Measurements from ENCODE around the gene NGDN.
"Not testable (repeated sequence)": the region's sequence is repeated elsewhere in the genome, so short reads cannot be mapped to it uniquely, and the experiment has no call there.

NGDN gene

DNA sequence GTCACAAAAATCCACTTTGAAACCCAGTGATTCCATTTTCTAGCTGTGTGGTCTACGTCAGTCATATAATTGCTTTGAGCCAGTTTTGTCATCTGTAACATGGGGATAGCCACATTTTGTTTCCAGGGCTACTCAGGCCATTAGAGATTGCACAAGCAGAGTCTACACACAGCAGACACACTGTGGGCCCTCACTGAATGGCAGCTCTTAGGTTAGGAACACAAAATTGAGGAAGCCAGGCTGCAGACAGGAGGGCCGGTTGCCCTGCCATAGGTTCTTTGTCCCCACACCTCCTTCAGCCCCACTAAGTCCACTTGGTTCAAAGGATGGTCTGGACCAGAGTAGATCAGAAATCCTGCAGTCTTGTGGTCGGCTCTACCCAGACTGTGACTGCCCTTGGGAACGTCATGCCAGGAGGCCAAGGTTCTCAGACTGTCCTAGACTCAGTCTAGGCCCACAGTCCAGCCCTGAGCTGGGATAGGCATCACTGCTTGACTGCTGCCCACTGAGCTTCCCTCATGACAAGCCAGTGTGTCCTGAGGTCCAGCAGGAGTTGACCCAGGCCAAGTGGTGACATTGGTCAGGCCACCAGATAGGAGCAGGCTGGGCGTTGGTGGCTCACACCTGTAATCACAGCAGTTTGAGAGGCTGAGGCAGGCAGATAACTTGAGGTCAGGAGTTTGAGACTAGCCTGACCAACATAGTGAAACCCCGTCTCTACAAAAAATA, 30.2 kb upstream of the NGDN start:
- DNase-seq = no peak

DNA sequence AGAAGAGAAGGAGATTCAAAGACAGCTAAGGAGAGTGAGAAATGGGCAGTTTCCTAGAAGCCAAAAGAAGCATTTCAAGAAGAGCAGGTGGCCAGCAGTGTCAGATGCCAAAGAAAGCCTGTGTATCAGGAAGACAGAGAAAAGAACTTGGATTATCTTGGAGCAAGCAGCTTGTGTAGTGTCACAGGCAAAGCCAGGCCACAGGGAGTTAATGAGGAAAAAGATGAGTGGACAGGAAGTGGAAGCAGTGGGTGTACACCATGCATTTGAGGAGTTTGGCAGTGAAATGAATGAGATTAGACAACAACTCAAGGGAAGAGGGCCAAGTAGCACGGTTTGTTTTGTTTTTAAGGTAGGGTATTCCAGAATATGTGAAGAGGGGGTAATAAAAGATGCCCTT, 28.4 kb upstream of the NGDN start:
- no peak for DNase-seq

DNA sequence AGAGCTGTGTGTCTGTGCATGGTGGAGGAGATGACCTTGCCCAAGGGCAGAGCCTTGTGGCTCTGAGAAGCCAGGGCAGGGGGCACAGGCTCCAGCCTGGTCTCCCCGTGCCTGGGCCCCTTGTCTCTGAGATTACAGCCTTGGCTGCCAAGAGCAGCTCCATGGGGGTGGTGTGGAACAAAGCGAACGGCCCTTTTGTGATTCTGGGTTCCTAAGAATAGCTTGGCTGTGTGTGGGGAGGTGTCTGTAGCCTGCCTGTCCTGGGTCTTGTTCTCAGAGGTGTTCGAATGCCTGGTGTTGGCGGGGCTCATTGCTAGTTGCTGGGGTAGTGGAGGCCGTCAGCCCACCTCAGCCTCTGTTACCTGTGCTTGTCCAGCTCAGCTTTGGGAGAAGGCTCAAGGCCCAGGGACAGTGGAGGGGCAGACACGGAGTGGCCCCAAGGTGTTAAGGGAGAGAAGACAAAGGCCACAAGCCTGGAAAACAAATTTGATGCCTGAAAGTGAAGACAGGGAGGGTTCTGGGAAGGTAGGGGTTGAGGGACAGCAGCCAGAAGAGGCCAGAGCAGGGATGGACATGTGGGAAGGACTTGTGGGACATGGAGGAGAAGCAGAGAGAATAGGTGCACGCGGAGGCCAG, 26.7 kb upstream of the NGDN start:
- DNase-seq = no peak

DNA sequence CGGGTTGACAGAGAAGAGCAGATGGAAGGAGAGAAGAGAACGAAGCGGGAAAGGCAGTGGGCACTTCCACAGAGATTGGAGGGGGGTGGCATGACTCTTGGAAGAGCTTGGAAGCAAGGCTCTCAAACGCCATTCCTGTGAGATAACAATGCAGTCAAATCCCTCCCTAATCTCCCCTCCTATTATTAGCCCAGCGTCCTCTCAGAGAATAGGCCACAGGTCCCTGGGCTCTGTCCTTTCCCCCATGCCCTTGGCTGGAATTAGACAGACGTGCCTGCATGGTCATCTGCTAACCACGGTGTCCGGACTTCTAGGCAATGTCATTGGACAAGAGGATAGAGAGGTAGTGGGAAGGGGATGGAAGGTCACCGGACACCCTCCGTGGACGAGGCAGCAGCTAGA, 26.1 kb upstream of the NGDN start:
- no peak for DNase-seq

DNA sequence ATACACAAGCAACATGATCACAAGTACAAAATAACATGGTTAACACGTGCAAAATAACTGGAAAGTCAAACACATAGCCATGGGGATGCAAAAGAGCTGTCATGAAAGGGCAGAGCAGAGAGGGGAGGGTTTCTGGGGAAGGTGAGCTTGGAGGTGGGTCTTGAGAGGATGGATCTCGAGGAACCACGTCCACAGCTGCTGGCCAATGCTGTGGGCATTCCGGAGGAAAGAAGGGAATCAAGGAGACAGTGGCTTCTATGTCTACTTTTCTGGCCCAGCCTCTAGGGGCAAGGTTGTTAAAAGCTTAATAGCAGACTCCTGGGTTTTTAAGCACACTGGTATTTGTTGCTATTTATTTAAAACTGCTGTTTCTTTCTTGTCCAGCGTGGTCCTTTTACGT, 25.6 kb upstream of the NGDN start:
- no peak for DNase-seq

DNA sequence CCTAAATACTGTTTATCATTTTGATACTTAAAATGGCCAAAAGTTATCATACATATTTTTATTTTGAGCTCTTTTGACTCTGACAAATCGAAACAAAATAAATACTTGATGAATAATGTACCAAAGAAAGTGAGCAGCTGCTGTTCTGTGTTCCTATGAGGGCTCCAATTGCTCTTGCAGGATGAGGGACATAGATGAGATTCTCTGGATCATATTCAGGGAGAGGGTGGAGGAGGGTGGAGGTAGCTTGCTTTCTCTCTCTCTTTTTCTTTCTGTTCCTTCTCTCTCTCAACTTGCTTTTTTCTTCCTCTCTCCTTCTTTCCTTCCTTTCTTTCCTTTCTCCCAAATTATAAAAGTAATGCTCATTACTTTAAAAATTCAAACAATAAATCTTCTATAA, 25.2 kb upstream of the NGDN start:
- DNase-seq = no peak

DNA sequence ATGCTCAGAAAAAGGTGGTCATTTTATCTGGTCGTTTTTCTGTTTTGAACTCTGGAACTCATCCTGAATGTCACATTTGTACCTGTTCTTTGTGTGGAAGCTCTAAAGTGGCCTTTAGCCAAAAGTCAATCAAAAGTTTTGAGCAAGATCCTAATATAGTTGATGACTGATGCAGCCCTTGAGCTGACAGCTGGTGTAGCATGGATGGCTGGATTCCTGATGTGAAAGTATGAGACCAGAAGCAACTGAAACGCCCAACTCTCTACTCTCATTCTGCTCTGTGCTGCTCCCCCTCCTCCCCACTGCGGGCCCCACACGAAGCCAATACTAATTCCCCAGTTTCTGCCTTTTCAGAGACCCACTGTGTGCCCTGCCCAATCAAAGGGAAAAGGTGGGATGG, 23.7 kb upstream of the NGDN start:
- DNase-seq = no peak

DNA sequence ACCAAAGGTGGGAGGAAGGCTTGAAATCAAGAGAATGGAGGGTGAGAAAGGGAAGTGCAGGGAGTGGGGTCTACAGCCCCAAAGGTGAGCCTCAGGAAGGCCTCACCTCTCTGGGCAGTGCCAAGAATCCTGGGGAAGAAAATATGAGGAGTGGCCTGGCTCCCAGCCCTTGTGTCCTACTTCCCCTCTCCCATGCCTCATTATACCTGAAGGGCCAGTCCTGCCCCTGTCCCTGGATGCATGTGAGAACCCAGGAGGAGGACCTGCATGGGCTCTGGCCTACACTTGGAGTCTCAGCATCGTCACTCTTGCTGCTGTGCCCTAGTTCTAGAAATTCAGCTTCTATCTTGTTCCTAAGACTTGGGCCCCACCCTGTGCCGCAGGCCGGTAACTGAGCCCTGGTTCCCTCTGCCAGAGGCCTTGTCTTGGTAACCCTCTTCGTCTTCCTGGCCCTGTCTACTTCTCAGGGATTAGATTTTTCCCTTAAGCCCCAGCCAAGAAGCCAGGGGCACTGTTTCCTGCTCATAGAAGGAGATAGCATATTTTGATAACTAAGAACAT, 23.1 kb upstream of the NGDN start:
- no peak for DNase-seq

DNA sequence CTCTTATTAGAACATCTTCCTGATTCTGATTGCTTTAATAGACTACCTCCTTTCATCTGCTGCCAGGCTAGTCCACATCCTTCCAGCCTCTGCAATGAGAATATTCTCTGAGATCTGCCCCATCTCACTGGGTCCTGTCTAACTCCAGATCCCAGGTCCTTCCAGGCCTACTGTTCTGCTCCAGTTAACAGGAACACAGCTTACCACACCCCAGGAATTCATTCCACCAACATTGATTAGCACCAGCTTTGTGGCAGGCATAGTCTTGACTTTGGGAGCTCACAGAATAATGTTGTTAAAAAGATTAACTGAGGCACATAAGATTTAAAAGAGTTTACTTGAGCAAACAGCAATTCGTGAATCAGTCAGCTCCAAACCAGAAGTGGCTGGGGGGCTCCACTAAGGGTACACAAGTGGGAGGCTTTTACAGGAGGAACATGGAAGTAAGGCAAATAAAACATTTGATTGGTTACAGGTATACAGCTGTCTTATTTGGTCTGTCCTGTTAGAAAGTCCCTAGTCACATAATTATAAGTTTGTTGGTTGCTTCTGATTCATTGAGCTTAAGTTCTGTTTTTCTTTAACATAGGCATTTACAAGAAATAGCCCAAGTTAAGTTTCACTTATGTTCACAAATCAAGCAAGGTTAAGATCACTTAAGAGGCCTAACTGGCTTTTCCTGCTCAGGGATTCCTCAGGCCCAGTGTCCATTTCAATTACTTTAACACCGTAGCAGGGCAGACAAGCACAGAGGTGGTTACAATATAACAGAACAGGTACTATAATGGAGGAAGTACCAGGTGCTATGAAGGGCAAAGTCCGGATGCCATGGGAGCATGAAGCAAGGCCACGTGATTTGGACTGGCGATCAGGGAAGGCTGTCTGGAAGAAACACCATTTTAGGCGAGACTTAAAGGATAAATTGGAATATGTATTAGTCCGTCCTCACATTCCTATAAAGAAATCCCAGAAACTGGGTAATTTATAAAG, 21.8 kb upstream of the NGDN start:
- DNase-seq = no peak

DNA sequence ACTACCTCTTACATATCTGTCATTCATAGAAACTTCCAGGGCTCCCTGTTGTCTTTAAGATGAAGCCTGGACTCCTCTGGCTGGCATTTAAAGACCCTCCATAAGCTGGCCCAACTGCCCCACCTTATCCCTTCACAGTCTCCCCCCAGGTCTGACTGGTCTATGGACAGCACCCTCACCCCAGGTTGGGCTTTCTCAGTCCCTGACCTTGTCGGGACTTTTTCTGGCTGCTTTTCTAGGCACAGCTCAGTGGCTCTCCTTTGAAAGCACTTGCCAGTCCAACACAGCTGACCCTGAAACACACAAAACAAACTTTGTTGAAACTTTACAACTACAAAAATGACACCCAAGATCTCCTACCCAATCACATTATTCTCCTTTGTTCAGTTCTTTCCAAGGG, 20.2 kb upstream of the NGDN start:
- DNase-seq = no peak

DNA sequence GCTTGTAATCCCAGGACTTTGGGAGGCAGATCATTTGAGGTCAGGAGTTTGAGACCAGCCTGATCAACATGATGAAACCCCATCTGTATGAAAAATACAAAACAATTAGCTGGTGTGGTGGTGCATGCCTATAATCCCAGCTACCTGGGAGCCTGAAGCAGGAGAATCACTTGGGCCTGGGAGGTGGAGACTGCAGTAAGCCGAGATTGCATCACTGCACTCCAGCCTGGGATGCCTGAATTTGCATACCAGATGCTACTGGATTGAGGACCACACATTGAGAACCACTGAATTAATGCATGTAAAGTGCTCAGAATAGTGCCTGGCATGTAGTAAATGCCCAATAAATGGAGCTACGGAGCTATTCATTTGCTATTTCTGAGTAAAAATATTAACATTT, 19.1 kb upstream of the NGDN start:
- no peak for DNase-seq

DNA sequence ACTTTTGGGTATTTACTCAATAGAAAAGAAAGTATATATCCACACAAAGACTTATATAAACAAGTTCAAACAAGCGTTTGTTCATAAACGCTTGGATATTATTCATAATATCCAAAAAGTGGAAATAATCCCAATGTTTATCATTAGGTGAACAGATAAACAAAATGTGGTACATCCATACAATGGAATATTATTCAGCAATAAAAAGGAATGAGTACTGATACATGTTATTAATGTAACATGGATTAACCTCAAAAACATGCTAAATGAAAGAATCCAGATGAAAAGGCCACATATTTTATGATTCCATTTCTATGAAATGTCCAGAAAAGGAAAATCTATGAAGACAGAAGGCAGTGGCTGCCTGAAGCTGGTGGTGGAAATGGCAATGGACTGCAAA, 17.3 kb upstream of the NGDN start:
- no peak for DNase-seq

DNA sequence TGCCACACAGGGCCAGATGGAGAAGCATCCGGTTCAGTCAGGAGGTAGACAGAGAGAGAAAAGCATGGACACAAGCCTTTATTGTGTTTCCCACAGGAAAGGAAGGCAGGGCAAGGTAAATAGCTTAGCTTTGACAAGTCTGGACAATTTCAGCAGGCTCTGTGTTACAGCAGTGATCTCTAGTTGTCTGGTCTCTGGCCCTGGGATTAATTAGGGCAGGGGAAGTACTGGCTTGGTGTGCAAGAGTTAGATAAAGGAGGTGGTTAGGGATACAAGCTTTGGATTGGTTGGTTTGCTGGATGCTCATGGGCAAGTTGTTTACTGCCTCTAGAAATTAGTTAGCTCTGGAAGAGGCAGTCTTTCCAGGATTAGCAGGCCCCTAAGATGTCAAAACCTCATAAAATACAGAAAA, 15.1 kb upstream of the NGDN start:
- no peak for DNase-seq

DNA sequence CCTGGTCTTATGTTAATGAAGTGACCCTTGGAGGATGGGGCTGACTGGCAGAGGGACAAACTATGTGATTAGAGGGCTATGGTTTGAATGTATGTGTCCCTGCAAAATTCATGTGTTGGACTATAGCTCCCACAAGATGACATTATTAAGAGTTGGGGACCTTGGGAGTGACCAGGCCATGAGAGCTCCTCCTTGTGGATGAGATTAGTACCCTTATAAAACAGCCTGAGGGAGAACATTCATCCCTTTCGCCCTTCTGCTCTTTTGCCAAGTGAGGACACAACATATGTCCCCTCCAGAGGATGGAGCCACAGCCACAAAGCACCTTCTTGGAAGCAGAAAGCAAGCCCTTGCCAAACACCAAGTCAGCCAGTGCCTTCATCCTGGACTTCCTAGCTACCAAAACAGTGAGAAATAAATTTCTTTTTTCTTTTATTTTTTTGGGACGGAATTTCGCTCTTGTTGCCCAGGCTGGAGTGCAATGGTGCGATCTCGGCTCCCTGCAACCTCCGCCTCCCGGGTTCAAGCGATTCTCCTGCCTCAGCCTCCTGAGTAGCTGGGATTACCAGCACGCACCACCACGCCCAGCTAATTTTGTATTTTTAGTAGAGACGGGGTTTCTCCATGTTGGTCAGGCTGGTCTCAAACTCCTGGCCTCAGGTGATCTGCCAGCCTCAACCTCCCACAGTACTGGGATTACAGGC, 12.5 kb upstream of the NGDN start:
- DNase-seq = not testable (repeated sequence)

DNA sequence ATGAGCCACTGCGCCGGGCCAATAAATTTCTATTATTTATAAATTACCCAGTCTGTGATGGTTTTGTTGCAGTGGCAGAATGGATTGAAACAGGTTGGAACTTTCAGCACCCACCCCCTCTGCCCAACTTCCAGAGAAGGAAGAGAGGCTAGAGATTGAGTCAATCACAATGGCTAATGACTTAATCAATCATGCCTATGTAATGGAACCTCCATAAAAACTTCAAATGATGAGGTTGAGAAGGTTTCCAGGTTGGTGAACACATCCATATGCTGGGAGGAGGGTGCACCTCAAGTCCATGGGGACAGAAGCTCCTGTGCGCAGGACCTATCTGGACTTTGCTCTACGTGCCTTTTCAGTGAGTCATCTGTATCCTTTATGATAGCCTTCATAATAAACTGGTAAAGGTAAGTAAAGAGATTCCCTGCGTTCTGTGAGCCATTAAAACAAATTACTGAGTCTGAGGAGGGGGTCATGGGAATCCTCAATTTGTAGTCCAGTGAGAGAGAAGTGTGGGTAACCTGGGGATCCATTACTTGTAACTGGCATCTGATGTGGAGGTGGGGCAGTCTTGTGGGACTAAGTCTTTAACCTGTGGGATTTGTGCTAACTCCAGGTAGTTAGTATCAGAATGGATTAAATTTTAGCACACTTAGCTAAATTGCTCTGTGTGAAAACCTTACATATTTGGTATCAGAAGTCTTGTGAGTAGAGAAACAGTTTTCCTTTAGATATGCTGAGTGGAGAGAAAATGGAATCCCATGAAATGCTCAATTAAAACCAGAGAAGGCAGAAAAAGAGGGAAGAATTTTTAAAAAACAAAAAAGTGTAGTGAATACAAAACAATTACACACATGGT, 11.7 kb upstream of the NGDN start:
- no peak for DNase-seq

DNA sequence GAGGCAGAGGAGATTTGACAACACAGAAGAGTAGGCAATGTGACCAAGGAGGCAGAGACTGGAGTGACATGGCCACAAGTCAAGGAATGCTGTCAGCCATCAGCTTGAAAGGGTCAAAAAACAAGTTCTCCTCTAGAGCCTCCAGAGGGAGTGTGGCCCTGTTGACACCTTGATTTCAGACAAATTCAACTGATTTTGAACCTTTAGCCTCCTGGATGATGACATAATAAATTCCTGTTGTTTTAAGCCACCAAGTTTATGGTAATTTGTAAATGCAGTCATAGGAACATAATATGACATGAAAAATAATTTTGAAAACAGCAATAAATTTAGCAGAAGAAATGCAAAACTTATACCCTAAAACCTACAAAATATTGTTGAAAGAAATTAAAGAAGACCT, 8.5 kb upstream of the NGDN start:
- DNase-seq = no peak

DNA sequence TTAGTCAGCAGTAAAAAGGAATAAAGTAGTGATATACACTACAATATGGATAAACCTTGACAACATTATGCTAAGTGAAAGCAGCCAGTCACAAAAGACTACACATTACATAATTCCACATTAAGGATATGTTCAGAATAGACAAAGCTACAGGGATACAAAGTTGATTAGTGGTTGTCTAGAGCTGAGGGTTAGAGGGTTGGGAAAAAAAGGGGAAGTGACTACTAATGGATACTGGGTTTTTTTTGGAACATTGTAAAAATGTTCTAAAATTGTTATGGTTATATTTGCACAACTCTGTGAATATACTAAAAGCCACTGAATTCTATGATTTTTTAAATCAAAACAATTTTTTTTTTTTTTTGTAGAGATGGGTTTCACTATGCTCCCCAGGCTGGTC, 4.8 kb upstream of the NGDN start:
- DNase-seq = no peak

DNA sequence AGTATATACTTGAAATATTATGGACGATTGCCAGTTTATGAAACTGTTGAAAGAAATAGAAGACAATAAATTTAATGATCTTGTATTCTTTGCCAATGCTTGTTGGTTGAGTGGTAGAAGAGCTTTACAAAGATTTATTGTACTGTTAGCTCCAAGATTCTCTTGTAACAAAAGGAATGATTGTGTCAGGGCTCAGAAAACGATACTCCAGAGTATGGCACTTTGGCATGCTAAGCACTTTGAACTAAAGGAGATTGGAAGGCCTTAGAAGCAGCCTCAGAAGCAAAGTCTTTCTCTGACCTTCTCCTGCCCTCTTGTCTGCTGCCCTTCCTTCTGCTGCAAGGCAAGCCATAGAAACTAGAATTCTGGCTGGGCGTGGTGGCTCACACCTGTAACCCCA, 4.2 kb upstream of the NGDN start:
- no peak for DNase-seq

DNA sequence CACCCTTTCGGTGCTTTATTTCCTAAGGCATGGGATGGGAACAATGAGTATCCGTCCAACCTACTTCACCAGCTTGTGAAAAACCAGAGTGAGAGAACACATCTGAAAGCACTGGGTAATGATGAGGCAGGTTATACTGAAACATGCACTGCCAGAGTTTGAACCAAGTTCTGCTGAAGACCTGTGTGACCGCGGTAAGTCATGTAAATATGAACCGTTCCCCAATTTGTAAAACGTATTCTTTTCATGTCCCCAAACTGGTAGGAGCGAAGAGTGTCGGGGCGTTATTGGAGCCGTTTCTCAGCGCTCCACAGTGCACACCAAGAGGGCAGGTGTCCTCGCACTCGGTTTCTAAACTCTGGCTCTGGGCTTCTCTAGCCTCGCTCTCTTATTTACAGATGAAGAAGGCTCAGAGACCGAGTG, 788 bp upstream of the NGDN start:
- DNase-seq = no peak

DNA sequence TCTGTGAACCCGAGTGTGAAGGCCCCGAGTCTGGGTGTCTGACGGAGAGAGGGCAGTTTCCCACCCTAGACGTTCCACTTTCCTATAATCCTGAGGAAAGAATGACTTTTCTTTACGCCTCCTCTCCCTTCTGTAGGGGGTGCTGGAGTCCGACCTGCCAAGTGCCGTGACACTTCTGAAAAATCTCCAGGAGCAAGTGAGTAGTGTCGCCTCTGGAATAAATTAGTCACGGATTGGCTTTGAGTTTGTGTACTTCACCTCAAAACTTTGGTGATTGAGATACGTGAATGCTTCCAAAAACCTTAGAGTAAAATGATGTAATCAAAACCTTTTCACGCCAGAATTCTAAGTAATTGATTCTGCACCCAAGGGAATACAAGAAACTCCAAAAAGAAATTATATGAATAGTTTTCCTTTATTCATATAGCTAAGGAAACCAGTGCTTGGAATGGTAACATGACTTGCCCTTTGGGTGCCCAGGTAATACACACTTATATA, 452 bp downstream of the NGDN start:
- no peak for DNase-seq

DNA sequence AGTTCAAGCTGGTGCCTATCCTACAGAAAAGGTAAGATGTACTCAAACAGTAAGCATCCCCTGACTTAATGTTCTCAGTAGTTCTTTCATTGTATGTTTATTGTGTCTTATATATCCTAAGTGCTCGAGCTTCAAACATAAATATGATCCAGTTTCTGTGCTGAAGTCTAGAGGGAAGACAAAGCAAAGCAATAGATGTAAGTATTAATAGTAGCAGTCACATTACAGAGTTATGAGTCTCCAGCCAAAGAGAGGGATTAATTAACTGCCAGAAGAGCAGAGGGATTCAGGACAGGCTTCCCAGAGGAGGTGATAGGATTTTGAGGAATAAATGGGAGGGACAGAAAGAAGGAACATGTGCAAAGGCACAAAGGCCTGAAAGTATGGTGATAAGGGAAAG, 1.4 kb downstream of the NGDN start:
- no peak for DNase-seq
